Stimulated activated CD4-positive, alpha-beta T cell treated with anti-CD3 and anti-CD28 coated beads, TNF-alpha, amount 100 ng/mL, for 48 hours (primary cell): Measurements from ENCODE around the gene MTFP1.
A peak's percentile ranks its signal among the peaks of the same experiment; 100 is the strongest.
"Not testable (repeated sequence)": the region's sequence is repeated elsewhere in the genome, so short reads cannot be mapped to it uniquely, and the experiment has no call there.

ENCODE experiments used
- DNase-seq, 3 donors: peaks; one replicate each; pipeline ENCODE4 v3.0.0-alpha.2; 2020; ENCODE audit warnings: low read depth in 3 of 3

The MTFP1 gene, protein sequence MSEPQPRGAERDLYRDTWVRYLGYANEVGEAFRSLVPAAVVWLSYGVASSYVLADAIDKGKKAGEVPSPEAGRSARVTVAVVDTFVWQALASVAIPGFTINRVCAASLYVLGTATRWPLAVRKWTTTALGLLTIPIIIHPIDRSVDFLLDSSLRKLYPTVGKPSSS

DNA sequence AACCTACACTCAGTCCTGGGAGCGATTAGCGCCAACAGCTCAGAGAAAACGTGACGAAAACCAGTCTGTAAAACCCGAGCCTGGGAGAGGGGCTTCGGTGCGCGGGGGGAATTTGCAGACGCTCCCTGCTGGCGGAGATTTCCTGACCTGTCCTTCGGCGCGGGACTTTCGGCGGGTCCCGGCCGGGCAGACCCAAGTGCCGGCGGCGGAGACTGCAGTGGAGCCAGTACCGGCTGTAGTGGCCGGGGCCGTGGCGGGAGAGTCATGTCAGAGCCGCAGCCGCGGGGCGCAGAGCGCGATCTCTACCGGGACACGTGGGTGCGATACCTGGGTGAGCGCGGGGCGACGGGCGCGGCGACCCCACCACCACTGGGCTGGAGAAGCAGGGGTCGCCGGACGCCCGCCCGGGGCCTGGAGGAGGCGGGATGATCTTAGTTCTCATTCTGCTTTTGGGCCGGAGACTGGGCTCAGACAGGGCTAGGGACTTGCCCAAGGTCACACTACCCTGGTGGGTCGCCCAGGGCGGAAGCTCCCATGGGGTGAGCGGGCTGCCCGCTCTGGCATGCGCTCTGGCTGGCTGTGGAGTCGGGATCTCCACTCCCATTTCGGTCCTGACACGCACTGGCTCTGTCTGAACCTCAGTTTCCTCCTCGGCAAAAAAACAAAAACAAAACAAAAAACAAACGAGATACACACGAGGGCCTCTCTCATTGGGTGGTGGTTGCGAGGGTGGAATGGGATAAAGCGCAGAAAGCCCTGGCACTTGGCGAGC is at the start of gene MTFP1:
Gene MTFP1, plus strand, starts transcription at position 153 of the 772 bp plus-strand sequence. Its CDS starts 112 bp downstream, at position 265.
- peak in 1 of 3 donors; percentile 36 for DNase-seq

DNA sequence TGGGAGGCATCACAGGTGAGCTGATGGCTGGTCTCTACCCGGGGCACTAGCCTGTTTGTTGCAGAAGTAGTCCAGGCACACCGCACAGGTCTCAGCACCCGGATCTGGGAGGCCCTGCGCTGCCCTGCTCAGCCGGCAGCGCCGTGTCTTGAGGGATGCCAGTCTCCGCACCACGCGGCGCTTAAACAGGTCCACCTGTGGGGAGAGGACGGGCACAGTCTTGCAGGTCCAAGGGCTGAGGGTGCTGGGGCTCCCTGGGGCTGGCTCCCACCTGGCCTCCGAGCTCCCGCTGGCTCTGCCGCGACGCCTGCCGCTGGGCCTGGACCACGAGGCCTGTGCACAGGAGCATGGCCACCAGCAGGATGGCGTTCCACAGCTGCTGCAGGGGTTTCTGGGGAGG is 45.6 kb upstream of the MTFP1 start:
- no peak for DNase-seq

DNA sequence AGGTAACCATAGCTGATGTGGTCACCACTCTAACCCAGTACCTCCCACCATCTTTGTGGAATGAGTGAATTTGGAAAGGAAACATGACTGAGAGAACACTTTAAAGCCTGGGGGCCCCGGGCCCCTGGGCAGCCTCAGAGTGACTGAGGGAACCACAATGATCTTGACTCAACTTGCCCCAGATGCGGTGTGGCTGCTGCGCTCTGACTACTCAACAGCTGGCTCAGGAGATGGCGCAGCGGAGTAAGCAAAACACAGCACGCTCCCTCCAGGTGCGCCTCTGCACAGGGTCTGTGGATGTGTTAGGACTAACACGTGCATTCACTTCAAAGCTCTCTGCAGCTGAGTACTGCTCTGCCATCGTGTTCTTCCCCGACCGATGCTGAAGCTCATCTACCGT is 44.3 kb upstream of the MTFP1 start:
- DNase-seq = no peak

DNA sequence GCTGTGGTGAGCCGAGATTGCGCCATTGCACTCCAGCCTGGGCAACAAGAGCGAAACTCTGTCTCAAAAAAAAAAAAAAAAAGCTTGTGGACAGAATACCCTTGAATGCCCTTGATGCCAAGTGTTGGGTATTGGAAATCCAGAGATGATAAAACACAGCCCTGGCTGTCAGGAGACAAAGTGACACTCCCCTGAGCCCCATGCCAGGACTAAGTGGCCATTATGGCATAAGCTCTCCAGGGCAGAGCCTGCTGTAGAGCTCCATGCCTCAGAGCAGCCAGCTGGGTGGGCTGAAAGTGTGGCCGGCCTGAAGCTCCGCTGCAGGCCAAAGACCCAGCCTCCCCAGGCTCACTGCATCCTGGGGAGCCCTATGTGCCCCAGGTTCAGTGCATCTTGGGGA is 43.2 kb upstream of the MTFP1 start:
- no peak for DNase-seq

DNA sequence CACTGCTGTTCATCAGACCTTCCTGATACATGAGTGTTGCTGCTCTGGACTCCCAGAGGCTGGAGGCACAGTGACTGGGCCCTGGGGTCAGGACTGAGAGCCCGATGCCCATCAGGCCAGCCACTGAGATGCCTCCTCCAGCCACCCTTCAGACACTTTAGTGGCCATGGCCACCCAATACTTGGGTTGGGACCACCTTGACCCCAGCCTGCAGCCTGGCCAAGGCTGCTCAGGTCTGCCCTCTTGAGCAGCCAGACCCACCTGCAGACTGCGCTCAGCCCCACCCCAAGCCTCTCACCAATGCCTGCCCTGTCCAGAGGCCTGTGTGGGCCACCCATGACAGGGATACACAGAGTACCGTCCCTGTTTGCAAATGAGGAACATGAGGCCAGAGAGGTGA is 42.5 kb upstream of the MTFP1 start:
- no peak for DNase-seq

DNA sequence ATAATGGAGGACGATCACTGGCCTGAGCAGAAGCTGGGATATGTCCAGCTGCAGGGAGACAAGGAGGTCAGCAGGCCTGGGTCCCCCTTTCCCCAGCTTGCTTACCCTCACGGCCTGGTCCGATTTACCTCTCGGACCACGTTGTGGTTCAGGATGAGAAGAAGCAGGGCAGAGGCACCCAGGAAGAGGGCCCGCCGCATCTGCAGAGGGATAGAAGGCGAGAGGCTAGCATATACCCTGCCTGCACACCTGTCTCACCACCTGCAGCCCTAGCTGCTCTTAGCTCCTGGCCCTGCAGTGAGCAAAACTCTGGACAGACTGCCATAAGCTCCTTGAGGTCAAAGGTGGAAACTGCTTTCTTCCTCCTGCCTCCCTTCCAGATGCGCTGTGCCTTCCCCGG is 39.6 kb upstream of the MTFP1 start:
- no peak for DNase-seq

GRCh38 chr22:30386608-30386959 is 39.0 kb upstream of the MTFP1 start:
- DNase-seq = no peak

GRCh38 chr22:30386960-30387827 is 38.4 kb upstream of the MTFP1 start, which contains the start of gene RNF215:
TSS of gene RNF215 (minus strand) at chr22:30387411. CDS start at chr22:30387313, 98 bp downstream.
- DNase-seq = peak; percentile 52 to 75 (median 72)

- peak; percentile 66 to 71 (median 71) for DNase-seq
Measured at GRCh38 chr22:30390974-30391691, 34.4 kb upstream of the MTFP1 start.

- no peak for DNase-seq
Measured at GRCh38 chr22:30392661-30393321, 32.8 kb upstream of the MTFP1 start.

- DNase-seq = no peak
Measured at GRCh38 chr22:30393322-30393680, 32.3 kb upstream of the MTFP1 start.

- DNase-seq = no peak
Measured at GRCh38 chr22:30393885-30394284, 31.7 kb upstream of the MTFP1 start.

DNA sequence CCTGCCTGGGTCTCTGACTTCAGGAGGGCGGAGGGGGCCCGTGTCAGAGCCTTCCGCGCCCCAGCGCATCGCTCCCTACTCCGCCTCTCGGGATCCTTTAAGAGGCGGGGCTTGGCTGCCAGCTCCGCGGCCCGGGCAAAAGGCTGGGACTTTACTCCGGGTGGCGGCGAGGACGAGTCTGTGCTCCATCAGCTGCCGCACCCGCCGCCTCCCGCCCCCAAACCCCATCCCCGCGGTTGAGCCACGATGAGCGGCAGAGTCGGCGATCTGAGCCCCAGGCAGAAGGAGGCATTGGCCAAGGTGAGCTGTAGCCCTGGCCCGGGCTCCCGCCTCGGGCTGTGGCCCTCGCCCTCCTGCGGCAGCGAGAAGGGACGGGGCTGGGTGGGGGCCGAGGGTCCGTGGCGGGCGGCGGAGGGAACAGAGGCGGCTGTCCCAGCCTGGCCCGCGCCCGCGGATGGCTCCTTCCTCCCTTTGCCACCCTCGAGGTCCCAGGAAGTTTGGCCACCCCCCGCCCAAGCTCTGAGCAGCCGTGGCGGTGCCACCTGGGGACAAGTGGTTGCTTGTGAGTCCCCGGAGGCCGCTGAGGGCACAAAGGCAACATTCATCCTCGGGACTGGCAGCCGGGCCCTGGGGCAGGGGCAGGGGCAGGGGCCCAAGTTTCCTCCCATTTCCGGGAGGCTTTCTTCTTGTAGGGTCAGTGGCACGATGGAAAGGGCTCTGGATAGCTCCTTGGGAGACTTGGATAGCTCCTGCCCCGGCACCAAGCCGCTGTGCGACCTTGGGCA is 28.5 kb upstream of the MTFP1 start, which contains the start of gene SEC14L2:
Gene SEC14L2, plus strand, starts transcription at position 148 of the 785 bp plus-strand sequence. Its CDS starts 99 bp downstream, at position 247.
- peak; percentile 40 to 56 (median 52) for DNase-seq

- DNase-seq = no peak
Measured at GRCh38 chr22:30397656-30398635, 27.6 kb upstream of the MTFP1 start.

GRCh38 chr22:30398685-30399680 is 26.6 kb upstream of the MTFP1 start:
- DNase-seq = no peak

DNA sequence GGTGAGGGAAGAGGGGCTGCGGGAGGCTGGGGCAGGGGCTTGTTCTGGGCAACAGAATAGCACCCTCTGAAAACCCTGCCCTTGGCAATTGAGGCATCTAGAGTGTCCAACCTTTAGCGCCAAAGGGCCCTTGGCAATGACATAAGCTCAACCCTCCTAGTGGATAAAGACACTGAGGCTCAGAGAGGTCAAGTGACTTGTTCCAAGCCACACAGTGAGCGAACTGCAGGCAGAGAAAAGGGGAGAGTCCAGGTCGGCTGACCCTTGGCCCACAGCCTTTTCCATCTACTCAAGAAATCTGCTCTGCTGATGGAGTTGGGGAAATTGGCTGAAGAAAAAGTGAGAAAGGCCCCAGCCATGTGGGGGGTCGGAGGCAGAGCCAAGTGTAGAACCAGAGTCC is 25.9 kb upstream of the MTFP1 start:
- no peak for DNase-seq

DNA sequence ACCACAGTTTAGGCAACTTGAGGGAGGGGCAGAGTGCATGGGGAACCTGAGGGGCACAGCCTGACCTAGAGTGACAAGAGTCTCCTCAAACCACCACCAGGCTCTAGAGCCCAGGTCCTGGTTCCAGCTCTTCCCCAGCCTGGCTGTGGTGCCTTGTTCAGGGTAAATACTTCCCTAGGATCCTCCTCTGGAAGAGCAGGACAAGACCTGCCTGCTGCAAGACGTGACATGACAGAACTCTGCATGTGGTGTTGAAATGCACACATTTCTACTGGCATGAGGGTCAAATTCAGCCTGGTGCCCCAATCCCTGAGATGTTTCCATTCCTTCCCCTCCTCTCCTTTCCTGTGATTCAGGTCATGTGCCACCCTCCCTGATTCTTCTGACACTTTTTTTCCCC is 25.4 kb upstream of the MTFP1 start:
- no peak for DNase-seq

GRCh38 chr22:30401024-30401423 is 24.5 kb upstream of the MTFP1 start:
- not testable (repeated sequence) for DNase-seq
